Measurements from ENCODE around the gene ZBTB16. TPM values are rescaled to one million over a fixed set of nuclear protein-coding genes. Genes with fewer than 3 reads are reported as not detected.

ZBTB16 gene
- polyA plus RNA-seq, 5 donors = 3.1 to 9.9 (median 6.7) TPM

DNA sequence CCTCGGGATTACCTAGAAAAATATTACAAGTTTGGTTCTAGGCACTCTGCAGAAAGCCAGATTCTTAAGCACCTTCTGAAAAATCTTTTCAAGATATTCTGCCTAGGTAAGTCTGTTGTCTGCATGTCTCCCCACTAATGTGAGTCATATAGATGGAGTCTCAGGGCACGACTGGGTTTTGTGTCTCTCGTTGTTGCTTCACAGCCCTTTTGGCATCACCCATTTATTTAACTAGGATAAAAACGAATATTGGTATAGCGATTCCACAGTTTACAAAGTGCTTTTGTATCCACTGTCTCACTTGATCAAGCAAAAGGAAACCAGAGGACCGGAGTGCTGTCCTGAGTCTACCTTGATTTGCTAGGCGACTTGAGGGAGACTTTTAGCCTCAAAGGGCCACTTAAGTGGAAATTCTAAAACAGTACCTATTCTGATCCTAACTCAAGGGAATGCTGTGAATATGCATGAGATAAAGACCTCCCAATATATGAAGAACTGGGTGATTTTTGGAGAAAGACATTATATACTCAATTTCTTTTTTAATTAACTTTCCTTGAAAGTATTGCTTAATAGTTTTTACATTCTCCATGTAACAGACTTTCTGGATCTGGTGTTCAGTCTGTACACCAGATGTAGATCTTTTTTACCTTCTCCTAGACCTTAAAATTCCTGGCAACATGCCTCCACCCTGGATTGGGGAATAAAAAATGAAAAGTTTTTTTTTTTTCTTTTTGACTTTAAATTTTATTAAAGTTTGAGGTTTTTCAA lies 237.3 kb downstream of the ZBTB16 start:
- no peak for DNase-seq

DNA sequence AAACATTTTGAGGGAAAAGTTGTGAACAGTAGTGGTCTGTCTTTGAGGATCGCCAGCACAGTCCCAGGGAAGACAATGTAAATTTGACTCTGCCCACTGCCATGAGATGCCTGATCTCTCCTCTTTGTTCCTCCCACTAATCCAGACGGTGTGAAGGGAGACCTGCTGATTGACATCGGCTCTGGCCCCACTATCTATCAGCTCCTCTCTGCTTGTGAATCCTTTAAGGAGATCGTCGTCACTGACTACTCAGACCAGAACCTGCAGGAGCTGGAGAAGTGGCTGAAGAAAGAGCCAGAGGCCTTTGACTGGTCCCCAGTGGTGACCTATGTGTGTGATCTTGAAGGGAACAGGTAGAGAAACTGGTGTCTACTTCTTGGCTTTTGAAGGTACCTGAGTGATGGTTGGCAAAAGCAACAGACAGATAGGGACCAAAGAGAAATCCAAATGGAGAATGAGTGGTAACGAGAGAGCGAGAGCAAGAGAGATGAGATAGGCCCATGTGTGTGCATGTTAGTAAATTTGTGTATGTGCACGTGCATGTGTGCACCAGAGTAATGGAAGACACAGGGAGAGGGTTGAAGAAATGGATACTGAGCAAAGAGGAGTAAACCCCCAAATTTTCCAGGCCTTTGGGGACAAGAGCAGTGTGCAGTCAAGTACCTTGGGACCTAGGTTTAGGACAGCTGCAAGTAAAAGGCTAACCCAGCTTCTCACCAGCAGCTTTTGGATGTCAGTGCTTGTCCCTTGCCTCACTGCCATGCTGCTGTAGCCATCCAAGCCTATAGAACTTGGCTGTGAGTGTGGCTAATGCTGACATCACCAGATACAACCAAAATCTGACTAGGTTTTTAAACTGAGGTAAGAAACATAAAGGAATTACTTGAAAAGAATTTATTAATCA lies 238.5 kb downstream of the ZBTB16 start:
- no peak for DNase-seq

DNA sequence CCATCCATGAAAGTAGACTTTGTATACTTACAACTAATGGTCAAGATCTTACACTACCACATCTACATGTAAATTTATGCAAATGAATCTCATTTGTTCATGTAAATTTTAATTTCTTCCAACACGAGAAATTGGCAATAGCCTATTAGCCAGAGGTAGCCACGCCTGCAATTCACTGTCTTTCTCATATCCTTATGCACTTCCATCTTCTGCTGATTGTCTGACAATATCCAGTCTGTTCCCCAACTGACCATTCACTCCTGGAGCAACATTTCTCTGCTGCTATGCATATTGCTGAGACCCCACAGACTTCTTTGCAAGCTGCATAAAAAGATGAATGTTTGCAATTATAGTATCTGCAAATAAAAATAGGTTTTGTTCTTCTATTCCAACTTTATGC lies 239.2 kb downstream of the ZBTB16 start:
- no peak for DNase-seq

Other genes with a start within 250 kb of the ZBTB16 start
- gene USP28, start 184.1 kb upstream of the ZBTB16 start, polyA plus RNA-seq (ENCODE audit: insufficient read depth in 1 of 5, insufficient read length in 5 of 5, low replicate concordance in 1 of 5) = 10 to 100 TPM; 29.3 to 54.9 (median 46.7) TPM
- under 1 TPM; 0.12 to 0.15 (median 0.14) TPM for gene HTR3B, start 154.9 kb upstream of the ZBTB16 start, polyA plus RNA-seq (ENCODE audit: insufficient read depth in 1 of 5, insufficient read length in 5 of 5, low replicate concordance in 1 of 5)
- gene HTR3A, start 84.6 kb upstream of the ZBTB16 start, polyA plus RNA-seq (ENCODE audit: insufficient read depth in 1 of 5, insufficient read length in 5 of 5, low replicate concordance in 1 of 5) = under 1 TPM in 2 of 5 donors, not detected in 3; 0.10 to 0.21 TPM
- 1 to 10 TPM; 1.1 to 4.6 (median 1.9) TPM for gene NNMT, start 236.7 kb downstream of the ZBTB16 start, polyA plus RNA-seq (ENCODE audit: insufficient read depth in 1 of 5, insufficient read length in 5 of 5, low replicate concordance in 1 of 5)